RCC 7860 (cell line): ENCODE data around the gene STYXL2.

ENCODE experiments used
- DNase-seq: peaks from one replicate; pipeline ENCODE4 v3.0.0-alpha.2; 2015; ENCODE audit warnings: low spot score
- FAIRE-seq: peaks from 2 replicates; lab custom pipeline; 2012; peaks lifted over from hg19 to GRCh38; lab: Jason Lieb, UNC

STYXL2 gene

DNA sequence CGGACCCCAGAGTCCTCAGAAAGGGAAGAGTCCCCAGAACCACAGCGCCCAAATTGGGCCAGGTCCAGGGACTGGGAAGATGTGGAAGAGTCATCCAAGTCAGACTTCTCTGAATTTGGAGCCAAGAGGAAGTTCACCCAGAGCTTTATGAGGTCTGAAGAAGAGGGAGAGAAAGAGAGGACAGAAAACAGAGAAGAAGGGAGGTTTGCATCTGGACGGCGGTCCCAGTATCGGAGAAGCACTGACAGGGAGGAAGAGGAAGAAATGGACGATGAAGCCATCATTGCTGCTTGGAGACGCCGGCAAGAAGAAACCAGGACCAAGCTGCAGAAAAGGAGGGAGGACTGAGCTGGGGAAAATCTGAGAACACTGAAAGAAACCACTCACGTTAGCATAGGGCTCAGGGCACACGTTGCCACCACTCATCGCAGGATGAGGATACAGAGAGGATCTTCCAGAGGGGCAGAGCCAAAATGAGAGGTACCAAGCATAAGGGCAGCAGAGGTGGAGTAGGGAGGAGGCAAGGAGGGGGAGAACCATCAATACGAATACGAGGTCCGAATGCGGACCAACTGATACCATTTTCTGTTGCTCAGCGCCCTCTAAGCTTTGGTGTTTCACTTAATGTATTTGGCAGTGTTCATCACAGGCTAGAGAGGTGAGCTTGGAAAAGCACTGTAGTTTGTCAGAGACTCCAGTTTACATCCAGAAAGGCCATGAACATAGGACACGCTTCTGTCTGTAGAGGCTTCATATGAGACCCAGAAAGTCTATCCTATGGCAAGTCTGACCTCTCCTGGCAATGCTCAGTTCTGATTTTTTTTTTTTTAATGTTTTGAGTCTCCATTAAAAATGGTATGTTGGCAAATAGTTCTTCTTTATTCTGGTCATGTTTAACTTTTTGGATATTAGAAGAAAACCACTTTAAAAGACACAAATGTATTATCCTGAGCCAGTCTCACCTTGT is 34.7 kb downstream of the STYXL2 start:
- DNase-seq = no peak
- no peak for FAIRE-seq

DNA sequence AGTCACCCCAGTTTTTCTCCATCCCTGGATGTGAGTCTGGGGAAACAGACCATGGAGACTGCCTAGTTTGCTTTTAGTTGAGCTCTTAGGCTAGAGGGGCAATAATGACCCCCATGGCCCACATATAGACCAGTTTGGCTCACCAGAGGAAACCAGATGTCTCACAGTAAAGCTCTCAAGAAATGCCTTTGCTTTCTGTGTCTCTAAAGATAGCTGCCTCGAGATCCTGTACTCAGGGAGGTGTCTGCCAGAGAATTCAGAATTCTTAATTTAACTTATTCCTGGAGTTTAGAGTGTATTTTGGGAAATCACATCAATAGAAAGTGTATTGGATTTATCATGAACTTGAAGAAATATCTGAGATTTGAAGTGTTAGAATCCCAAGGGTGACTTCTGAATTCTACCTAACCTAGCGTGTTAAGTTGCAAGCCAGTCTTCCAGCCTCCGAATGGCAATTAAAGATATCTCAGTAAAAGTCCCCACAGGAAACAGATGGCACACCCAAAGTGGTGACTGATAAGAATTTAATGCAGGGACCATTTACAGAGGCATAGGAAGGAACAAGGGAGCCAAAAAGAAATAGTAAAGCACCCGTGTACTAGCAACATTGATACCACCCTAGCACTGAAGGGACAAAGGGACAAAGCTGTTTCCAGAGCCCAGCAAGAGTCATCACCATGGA is 37.1 kb downstream of the STYXL2 start:
- DNase-seq (no peak), FAIRE-seq (no peak)

DNA sequence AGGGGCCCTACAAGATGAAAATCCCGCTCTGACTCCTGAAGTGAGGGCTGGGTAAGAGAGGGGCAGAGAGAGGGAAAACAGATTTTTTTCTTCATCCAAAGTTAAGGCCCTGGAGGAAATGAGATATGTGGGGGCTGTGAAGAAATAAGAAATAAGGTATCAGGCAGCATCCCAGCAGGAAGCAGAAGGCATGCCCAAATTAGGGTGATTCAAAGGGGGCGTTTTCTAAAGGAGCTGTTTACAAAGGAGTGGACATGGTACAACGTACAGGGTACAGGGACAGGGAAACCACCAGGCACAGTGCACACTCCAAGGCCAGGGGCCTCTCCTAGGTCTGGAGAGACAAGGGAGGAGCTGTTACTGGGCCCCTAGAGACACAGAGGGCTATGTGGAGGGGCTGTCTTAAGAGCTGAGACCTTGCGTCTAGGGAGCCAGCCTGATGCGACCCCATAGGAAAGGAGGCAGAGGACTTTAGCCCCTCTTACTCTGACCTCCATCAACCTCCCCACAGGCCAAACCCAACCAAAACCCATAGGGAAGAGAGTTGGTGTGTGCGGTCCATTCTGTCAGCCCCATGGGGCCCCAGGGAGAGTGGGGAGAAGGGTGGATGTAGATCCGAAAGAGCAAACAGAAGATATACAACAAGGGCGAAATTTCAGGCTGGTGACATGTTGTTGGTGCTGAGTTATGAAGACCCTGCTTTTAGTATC is 38.6 kb downstream of the STYXL2 start:
- no peak for FAIRE-seq
- DNase-seq = no peak

DNA sequence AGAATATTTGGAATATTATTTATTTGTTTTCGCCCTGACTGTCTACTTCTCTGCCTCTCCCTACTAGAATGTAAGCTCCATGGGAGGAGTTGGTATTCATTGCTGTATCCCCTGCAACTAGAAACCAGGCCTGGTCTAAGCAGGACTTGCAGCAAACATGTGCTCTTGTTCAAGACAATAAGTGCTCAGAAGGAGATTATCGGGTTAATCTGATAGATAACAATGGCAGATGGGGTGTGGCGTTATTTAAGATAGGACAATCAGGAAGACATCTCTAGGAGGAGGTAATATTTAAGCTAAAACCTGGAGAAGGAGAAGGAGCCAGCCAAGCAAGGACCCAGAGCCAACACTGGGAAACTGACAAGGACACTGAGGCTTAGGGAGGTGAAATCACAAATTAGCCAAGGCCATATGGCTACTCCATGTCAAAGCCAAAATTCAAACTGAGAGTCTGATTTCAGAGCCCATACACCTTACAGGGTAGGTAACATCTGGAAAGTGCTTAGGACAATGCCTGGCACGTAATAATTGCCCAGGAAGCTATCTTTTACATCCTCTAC is 41.5 kb downstream of the STYXL2 start:
- FAIRE-seq = no peak

DNA sequence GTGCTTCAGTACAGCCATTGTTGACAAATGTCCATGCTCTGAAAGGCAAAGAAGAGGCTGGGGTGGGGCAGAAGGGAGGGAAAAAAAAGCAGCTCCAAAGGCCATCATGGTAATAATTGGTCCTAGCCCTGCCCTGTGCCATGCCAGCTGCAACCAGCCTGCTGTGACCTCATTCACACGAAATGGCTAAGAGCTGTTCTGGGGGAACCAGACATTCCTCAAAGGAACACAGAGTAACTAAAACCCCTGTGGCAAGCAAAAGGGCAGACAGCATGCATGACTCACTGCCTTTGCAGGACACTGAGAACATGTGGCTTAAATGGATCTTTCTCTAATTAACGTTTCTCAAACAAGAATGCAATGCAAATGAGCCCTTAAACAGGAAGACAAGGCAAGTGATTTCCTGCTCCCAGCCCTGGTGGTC is 42.3 kb downstream of the STYXL2 start:
- FAIRE-seq (peak; percentile 41), DNase-seq (peak; percentile 55)

More for the DNA sequence above, 41.5 kb downstream of the STYXL2 start:
- DNase-seq = no peak

DNA sequence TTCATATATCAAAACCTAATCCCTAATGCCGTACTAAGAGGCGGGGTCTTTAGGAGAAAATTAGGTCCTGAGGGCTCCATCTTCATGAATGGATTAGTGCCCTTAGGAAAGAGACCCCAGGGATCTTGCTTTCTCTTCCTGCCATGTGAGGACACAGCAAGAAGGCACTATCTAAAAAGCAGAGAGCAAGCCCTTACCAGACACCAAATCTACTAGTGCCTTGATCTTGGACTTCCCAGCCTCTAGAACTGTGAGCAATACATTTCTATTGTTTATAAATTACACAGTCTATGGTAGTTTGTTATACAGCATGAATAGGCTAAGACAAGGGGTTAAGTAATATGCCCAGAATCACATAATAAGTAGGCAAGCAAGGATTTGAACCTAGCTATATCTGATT is 42.9 kb downstream of the STYXL2 start:
- no peak for DNase-seq
- FAIRE-seq = no peak

DNA sequence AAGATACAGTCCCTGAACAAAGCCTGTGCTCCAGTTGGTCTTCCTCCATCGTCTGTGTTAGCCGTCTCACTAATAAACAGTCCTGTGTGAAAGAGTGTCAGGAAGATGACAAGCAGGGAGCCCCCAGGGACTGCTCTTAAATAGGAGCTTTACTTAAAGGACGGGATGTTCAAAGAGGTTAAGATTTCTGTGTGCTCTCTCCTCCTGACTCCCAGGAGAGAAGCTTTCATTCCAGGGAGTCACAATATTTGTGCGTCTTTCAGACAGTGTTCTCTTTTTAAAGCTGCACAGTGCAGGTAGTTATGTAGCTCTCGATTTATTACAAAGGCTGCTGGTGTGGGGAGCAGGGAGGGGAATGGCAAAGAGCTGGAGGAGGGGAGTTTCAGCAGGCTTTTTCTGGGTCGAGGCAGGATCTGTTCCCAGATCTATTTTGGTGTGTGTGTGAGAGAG is 43.5 kb downstream of the STYXL2 start:
- DNase-seq = no peak
- FAIRE-seq = no peak

DNA sequence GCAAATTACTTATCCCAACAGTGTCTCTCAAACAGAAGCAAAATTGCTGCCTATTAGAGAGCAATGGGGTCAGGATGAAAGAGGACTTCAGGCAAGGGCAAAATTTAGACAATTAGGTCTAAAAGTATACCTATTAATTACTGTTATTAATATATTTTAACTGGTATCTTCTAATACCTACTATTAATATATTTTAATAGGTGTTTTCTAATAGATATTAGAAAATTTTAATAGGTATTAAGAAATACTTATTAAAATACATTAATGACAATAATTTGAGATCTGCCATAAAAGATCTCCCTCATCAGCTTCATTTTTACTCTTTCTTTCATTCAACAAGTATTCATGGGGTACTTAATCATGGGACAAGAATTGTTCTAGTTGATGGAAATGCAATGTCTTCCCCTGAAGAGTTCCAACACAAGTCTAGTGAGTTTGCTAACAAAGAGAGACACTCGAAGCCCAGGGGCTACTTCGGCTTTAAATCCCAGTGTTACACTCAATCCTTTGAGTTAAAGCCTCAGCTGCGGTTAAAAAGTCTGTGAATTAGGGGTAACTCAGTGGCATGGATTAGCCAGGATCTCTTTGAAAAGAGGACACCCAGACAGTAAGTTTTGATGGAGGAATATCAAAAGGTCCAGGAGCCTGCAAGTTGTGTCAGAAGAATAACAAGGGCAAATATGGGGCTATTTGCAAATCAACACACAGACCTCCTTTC is 44.1 kb downstream of the STYXL2 start:
- FAIRE-seq = no peak
- DNase-seq = no peak

DNA sequence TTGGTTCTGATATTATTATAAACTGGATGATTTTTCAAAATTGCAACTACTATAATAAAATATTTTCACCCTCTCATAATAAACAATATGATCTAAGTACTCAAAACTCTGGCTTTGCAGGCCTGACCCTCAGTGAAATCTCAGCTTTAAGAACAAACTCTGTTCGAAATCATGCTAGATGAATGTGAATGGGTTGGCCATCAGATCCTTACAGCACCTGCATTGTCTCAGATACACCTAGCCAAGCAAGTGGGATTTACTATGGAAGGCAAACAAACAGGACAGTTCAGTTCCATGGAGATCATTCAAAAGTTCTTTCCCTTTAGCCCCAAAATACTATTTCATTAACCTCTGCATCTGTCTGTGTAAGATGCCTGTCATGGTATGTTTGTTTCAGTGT is 44.8 kb downstream of the STYXL2 start:
- FAIRE-seq (no peak), DNase-seq (no peak)

DNA sequence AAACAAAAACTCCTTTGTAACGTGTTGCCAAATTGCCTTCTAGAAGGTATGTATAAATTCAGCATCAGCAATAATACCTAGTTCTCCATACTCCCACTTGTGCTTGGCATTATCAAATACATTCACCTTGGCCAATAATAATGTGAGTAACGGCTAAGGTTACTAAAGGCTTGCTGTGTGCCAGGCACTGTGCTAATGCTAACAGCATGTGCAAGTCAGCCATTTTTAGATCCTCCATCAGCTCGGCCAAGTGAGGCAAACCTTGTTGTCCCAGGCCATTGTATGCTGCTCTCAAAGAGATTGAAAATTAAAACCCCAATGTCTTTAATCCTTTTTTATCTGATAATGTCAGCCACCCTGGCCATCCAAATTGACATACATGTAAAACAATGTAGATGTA is 48.1 kb downstream of the STYXL2 start:
- FAIRE-seq (no peak), DNase-seq (no peak)
